VCaP (cell line): Measurements from ENCODE around the gene UBASH3B.

Experiments
- H3K27ac ChIP-seq: fragments of 450-650 bp; 2 replicates; pipeline ENCODE4 v1.5.1; 2017
- CTCF ChIP-seq: fragments of 450-650 bp; conservative IDR thresholded peaks from 2 replicates; pipeline ENCODE4 v1.5.1; 2017; ENCODE audit warnings: mild to moderate bottlenecking, moderate library complexity

Gene UBASH3B

DNA sequence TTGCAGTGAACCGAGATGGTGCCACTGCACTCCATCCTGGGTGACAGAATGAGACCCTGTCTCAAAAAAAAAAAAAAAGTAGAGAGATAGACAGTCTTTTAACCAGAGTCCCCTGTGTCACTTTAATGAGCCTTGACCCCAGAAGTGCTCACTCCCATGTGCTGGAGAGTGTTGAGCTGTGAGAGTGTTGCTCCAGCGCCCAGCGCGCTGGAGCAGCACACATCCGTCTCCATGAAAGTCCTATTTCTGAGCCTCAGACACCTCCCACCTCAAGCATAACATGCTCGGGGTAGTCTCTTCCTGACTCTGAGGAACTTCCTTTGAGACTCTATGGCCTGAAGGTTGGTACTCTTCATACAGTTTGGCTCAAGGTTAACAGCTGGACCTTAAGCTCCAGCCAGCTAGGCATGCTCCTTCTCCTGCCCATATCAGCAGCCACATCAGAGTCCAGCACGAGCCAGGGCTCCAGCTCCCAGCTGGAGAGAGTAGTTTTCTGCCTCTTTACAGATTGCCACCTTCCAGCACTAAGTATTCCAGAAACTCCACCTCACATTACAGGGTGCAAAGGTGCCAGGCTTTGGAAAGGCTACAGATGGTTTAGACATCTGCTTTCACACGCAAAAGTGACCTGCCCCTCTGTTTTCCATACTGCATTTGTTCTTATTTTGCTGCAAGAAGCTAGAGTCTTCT lies 29.4 kb upstream of the UBASH3B start:
- no peak for TF ChIP-seq CTCF
- H3K27ac ChIP-seq: no peak overlapping the region

GRCh38 chr11:122627745-122628144 lies 27.8 kb upstream of the UBASH3B start:
- no peak for TF ChIP-seq CTCF

DNA sequence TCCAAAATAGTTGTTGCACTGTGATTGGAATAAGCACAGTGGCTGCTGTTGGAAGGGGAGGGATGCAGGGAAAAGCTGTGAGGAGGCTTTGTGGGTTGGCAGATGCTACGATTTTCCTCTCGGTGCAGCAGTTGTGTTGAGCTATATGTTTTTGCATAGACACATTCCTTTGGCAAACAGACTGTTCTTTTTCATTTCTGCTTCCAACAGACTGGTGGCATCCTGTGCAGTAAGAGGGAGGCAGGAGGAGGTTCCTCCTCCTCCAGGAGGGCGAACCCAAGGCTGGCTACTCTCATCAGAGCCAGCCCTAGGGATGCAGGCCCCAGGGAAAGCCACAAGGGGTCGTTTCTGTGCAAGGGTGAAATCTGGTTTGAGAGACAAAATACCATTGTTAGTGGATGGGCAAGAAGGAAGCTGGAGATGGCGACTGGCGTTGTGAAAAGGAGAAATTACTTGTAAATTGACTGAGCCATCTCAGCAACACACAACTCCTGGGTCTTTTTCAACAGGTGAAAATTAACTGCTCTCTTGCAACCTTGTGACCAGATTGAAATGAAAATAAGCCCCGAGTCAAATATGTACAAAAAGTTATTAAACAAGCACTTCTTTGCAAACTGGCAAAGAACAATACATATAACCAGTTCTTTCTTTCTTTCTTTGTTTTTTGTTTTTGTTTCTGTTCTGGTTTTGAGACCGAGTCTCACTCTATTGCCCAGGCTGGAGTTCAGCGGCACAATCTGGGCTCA lies 26.5 kb upstream of the UBASH3B start:
- no peak overlapping the region for H3K27ac ChIP-seq
- TF ChIP-seq CTCF: peak; percentile 93

More at GRCh38 chr11:122627745-122628144, 27.8 kb upstream of the UBASH3B start:
- no peak overlapping the region for H3K27ac ChIP-seq

DNA sequence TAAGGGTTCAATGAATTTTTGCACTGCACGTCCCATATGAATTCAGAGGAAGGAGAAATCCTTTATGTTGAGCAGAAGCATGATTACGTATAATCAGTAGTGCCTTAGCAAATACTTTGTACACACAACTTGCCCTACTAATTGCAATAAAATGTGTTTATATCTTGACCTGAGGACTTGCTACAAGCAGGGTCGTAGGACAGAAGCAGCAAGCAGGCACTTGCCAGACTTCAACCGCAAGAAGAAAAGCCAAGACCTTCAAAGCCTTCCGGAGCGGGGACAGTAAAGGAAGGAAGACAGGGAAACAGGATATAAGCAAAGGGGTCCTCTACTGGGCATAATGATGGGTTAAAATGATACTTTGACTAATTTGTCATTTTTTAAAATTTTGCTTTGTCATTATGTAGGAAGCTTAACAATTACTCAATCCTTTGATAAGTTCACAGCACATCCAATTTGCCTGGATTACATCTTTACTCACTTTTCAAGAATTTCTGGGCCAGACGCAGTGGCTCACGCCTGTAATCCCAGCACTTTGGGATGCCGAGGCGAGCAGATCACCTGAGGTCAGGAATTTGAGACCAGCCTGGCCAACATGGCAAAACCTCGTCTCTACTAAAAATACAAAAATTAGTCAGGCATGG lies 23.2 kb upstream of the UBASH3B start:
- H3K27ac ChIP-seq: no peak overlapping the region

DNA sequence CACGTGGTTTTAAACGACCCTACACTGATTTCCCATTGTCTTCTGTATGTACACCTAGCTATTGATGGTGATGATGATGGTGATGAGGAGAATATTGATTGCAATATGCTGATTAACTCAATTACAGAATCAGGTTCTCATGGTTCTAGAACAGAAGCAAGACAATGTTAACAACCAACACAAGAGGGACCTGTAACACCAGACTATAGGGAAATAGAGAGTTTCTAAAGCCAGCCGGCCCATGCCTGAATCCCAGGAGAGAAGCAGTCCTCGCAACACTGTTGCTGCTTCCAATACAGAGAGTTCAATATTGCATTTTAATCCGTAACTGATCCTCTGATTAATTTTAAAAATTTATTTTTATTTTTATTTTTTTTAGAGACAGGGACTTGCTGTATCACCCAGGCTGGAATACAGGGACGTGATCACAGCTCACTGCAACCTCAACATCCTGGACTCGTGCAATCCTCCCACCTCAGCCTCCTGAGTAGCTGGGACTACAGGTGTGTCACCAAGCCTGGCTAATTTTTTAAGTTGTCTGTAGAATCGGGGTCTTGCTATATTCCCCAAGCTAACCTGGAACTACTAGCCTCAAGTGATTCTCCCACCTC lies 22.2 kb upstream of the UBASH3B start:
- H3K27ac ChIP-seq: no peak overlapping the region
- TF ChIP-seq CTCF: peak; percentile 74

More for the DNA sequence above, 23.2 kb upstream of the UBASH3B start:
- TF ChIP-seq CTCF: no peak

DNA sequence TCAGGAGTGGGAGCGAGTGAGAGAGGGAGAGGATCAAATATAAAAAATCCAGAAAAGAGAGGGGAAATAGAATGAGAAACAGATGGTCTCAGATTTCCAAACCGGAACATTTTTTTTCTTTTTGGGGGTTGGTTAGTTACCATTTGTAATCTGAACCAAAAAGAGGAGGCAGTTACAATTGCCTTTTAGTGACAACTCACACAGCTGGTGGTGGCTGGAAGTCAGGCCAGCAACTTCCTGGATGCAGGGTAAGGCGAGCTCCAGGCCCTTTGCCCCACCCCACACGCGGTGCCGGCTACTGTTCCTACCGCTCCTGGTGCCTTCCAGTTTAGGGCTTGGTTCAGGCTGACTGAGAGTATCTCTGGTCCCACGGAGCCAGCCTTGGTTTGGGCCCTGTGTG lies 21.0 kb upstream of the UBASH3B start:
- H3K27ac ChIP-seq: no peak overlapping the region
- no peak for TF ChIP-seq CTCF

DNA sequence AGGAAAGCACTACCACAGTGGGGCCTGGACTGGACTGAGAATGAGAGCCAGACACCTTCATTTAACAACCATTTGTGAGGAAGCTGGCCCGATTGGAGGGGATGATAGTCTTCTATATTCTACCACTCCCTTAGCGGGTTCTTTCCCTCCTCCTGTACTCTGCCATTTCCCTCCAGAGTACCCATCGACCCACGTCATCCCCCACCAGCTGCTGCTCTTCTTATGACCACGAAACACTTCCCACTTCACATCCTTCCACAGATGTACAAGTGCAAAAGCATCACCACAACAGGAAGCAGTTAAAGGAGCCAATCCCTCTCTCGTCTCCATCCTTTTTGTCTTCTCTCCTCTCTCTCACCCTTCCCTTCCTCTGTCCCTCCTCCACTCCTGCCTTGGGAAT lies 18.0 kb upstream of the UBASH3B start:
- TF ChIP-seq CTCF: no peak
- no peak overlapping the region for H3K27ac ChIP-seq
